Measurements from ENCODE around the gene CCL22.
"Not testable (repeated sequence)": the region's sequence is repeated elsewhere in the genome, so short reads cannot be mapped to it uniquely, and the experiment has no call there.

Gene CCL22

DNA sequence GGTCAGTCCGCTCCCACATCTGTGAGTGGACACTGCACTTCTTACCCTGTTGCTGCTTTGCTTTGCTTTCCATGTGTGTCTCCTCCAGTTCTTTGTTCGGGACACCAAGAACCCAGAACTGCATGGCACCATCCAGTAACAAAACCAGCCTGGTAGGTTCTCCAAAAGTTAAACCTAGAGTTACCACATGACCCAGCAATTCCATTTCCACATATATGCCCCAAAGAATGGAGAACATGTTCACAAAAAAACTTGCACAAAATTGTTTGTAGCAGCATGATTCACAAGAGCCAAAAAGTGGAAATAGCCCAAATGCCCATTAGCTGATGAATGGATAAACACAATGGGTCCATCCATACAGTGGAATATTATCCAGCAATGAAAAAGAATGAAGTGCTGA lies 10.3 kb upstream of the CCL22 start:
- DNase-seq: peak in 2 of 3 donors; percentile 64 to 72

DNA sequence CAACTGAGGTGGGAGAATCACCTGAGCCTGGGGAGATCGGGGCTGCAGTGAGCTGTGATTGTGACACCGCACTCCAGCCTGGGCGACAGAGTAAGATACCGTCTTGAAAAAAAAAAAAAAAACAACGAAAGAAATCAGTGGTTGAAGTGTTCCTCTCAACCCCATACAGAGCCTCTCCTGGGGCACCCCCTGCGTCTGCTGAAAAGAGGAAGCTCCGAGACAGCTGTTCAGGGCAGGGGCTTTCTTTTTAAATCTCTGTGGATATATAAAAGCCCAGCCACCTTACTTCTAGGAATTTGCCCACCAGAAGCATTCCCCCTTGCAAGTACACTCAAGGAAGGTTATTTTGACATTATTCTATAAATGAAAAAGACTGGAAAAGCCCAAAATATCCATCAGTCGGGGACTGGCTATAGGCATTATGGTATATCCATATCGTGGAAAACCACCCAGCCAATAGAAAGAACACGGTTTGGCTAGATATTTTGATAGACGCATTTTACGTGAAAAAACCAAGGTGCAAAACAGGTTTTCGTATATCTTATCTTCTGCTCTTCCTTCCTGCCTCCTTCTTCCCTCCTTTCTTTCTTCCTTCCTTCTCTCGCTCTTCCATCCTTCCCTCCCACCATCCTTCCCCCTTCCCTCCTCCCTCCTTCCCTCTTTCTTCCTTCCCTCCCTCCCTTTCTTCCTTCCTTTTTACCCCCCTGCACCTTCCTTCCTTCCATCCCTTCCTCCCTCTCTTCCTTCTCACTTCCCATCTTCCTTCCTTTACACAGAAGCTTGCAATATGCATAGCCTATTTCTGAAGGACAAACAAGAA lies 9.2 kb upstream of the CCL22 start:
- peak; percentile 82 to 90 (median 86) for DNase-seq

GRCh38 chr16:57352636-57353047 lies 5.9 kb upstream of the CCL22 start:
- no peak for DNase-seq

- no peak for DNase-seq
Observed at GRCh38 chr16:57354311-57354710, 4.3 kb upstream of the CCL22 start.

DNA sequence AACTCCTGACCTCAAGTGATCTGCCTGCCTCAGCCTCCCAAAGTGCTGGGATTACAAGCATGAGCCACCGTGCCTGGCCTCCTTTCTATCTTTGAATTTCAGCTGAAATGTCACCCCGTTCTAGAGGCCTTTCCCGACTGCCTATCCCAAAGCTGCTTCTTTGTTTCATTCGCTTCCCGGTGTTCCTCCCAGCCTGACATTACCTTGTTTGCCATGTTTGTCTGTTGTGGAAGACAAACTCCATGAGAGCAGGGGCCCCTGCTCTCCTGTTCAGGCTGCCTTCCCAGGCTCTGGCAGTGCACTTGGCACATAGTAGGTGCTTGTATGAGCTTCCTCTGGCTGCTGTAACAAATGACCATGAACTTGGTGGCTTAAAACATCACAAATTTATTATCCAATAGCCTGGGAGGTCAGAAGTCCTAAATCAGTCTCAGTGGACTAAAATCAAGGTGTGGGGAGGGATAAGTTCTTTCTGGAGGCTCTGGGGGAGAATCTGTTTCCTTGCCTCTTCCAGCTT lies 2.6 kb upstream of the CCL22 start:
- no peak for DNase-seq

GRCh38 chr16:57356547-57356946 lies 2.0 kb upstream of the CCL22 start:
- DNase-seq: no peak

- peak; percentile 79 to 84 (median 80) for DNase-seq
Observed at GRCh38 chr16:57357330-57358085, 1.1 kb upstream of the CCL22 start.

DNA sequence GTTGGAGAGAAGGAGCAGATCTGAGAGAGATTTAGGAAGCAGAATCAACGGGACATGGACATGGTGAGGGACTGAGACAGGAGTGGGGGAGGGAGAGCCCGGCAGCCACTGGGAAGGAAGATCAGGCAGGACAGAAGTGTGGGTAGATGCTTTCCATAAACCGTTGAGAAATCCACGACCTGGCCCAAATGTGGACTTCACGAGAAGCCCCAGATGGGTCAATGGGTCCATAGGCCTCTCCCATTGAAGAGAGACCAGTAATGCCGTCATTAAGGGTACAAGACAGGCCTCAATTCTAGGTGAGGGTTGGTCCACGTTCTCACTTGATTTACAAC lies 530 bp upstream of the CCL22 start:
- peak; percentile 27 to 54 (median 39) for DNase-seq

- no peak for DNase-seq
Observed at GRCh38 chr16:57360321-57360935, 1.8 kb downstream of the CCL22 start.

GRCh38 chr16:57361404-57361803 lies 2.8 kb downstream of the CCL22 start:
- no peak for DNase-seq

DNA sequence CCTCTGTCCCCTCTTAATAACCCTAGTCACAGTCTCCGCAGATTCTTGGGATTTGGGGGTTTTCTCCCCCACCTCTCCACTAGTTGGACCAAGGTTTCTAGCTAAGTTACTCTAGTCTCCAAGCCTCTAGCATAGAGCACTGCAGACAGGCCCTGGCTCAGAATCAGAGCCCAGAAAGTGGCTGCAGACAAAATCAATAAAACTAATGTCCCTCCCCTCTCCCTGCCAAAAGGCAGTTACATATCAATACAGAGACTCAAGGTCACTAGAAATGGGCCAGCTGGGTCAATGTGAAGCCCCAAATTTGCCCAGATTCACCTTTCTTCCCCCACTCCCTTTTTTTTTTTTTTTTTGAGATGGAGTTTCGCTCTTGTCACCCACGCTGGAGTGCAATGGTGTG lies 5.6 kb downstream of the CCL22 start:
- DNase-seq: no peak

GRCh38 chr16:57366544-57367040 lies 8.0 kb downstream of the CCL22 start:
- DNase-seq: peak; percentile 31 to 66 (median 48)

DNA sequence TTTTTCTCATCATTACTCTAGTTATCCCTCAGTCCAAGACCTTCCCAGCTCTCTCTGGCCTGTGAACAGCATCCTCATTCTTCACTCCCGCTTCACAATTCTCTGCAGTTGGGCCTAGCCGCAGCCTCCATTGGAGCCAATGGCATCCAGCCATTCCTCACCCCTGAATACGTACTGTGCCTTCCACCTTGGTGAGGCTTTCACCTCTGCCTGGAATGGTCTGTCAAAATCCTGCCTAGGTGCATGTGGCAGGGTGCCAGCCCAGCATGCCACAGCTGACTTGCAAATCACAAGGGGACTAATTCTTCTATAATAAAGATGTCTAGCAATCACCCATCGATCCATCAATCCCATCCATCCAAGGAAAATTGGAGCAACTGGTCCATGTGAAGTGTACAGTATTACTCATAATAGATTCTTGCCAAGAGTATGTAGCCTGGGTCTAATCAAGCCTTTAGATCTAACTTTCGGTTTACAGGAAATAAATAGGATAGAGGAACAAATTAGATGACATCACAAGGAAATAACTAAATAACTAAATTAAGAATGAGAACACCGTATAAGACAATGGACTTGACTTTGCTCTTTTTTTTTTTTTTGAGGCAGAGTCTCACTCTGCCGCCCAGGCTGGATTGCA lies 8.7 kb downstream of the CCL22 start:
- DNase-seq: peak in 2 of 3 donors; percentile 30 to 46

DNA sequence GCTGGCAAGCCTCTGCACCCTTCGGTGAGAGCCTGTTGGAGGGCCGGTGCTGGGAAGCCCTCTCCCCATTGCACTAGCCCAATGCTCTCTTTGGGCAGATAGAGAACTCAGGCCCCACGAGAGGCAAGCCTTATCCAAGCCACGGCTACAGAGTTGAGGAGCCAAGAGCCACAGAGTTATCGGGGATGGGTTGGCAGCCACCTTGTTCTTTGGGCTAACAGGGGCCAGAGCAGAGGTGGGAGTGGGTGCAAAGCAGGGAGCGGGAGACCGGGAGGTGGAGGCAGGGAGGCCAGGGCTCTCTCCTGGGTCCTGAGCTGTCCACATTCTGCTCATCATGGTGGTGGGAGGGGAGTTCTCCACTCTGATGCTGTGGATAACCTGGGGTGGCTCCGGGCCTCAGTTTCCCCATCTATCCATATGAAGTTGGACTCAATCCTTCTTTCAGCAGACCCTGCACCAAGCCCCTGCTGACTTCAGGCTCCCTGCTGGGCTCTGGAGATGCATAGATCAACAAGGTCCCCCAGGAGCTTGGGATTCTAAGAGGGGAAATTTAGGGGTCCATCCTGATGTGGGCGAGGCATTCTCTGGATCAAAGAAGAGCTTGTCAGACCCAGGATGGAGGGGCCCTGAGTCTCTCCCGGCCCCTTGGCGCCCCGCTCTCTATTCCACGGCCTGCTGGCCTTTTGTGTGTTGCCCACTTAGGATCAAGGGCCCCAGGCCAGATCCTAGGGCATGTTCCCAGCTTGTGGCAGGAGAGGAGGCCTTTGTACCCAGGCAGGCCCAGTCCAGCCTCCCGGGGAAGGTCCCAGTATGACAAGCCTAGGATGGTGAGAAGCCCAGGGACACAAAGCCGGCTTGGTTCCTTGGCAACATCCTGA lies 13.2 kb downstream of the CCL22 start:
- no peak for DNase-seq

DNA sequence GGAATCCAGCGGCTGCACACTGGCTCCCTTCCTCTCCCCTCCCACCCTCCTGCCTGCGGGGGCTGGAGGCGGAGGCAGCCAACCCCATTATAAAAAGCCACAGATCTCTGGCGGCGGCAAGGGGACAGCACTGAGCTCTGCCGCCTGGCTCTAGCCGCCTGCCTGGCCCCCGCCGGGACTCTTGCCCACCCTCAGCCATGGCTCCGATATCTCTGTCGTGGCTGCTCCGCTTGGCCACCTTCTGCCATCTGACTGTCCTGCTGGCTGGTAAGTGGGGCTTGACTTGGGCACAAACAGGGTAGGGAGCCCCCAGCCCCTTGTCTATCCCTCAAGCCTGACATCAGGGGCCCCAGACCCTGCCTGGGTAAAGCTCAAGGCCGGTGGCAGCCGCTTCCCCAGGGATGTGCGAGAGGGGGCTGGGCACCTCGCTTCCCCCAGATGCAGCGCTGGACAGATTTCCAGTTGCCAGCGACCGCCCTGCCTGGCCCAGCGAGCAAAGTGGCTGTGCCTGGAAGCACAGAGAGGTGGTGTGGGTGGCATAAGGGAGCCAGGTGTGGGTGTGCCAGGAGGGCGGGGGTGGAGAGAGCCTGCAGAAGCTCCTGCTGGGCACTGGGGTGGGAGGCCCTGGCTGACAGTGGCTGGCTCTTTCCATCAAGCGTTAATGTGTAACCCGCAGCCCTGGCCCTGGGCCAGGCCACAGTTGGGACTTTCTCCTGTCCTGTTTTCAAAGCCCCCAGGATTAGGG lies 14.0 kb downstream of the CCL22 start, which contains the start of gene CX3CL1:
CX3CL1 (plus strand) TSS at position 119 of the 745 bp plus-strand sequence; CDS start at position 198, 79 bp downstream.
- no peak for DNase-seq

DNA sequence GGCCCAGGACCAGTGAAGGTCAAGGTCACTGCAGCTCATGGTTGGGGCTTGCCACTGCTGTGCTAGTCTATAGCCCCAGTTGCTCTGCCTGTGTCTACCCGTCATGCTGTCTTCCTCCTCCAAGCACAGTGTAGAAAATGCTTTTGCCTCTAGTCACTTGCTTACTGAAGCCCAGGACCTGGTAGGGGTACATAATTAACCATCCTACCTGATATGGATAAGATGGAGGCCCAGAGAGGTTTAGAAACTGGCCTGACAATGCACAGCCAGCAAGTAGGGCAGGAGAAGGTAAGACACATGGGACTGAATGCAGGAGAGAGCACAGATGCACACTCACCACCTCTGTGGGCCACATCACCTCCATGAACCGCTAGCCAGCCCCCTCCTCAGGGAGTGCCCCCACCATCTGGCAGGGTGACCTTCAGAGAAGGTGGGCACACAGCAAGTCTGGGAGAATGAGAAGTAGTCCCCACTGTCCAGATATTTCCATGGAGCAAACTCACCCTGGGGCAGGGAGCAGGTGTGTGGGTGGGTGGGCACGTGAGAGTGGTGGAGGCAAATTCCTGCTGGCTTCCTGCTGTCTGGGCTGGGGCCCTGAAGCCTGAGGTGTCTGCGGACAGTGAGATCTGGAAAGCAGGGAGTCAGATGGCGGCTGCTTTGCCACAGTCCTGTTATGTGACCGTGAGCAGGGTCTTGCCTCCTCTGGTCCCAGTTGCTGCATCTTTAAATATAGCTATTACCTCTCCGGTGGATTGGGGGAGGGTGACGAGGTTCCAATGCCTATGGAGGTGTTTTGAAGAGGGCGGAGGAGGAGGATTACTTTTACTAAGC lies 14.7 kb downstream of the CCL22 start:
- no peak for DNase-seq

DNA sequence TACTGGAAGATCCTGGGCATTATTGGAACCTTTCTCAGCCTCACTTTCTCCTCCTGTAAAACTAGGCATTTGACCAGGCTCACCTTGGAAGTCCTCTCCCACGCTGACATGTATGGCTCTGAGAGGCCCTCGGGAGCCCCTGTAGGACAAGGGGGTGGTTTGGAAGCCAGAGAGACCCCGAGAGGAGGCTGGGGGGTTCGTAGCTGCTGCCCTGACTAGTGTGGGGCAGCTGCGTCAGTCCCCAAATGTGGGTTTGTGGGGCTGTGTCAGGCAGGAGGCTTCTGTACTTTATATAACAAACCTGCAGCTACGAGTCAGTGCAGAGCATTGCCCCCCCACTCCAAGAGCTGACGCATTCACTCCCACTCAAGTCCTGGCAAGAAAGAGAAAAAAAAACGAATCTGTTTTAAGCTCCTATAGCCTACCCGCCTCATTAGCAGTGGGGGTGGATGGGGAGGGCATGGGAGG lies 15.5 kb downstream of the CCL22 start:
- DNase-seq: no peak

DNA sequence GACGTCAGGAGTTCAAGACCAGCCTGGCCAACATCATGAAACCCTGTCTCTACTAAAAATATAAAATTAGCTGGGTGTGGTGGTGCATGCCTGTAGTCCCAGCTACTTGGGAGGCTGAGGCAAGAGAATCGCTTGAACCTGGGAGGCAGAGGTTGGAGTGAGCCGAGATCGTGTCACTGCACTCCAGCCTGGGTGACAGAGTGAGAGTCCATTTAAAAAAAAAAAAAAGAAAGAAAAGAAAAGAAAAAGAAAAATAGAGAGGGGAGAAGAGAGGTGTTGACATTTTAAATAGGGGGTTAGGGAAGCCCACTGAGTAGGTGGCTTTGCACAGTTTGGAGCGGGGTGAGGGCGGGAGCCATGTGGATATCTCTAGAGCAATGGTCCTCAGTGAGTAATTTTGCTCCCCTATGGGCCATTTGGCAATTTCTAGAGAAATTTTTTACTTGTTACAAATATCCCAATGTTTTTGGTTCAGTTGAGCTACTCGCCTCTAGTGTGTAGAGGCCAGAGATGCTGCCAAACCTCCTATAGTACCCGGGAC lies 16.4 kb downstream of the CCL22 start:
- DNase-seq: not testable (repeated sequence)

- DNase-seq: no peak
Observed at GRCh38 chr16:57376313-57376818, 17.8 kb downstream of the CCL22 start.
